ENCODE measurements around the gene TUBGCP6.

- TF ChIP-seq POLR2AphosphoS5 (IDR thresholded peaks at IDR 0.05) = no peak
- TF ChIP-seq CTCF (IDR thresholded peaks at IDR 0.05; ENCODE audit: poor library complexity, severe bottlenecking) = no peak
- TF ChIP-seq RAD21 (conservative IDR thresholded peaks at IDR 0.05) = no peak
- no peak for TF ChIP-seq REST (IDR thresholded peaks at IDR 0.05; ENCODE audit: borderline replicate concordance)
- TF ChIP-seq EP300 (conservative IDR thresholded peaks at IDR 0.05; ENCODE audit: poor library complexity, severe bottlenecking) = no peak
- TF ChIP-seq MXI1 (conservative IDR thresholded peaks at IDR 0.05; ENCODE audit: poor library complexity, severe bottlenecking) = no peak
- no peak for TF ChIP-seq EZH2 (IDR thresholded peaks at IDR 0.05; ENCODE audit: borderline replicate concordance, insufficient read depth, low read length, poor library complexity, severe bottlenecking)
Measured at GRCh38 chr22:50275181-50276055, 30.6 kb upstream of the TUBGCP6 start.

Data from neural cell (in vitro differentiated cells).